K562 treated with DMSO at 1 percent for 12 hours (cell line): Measurements from ENCODE around the gene PRCC. TPM values are rescaled to one million over a fixed set of nuclear protein-coding genes. Genes with fewer than 3 reads are reported as not detected.

Experiments
- total RNA-seq: library from RNA; unstranded; fragments of 300-600 nt; gene quantifications from 2 replicates; pipeline ENCODE4 v1.2.3, GENCODE V29; 2022; ENCODE audit not compliant: insufficient read depth

The PRCC gene, protein sequence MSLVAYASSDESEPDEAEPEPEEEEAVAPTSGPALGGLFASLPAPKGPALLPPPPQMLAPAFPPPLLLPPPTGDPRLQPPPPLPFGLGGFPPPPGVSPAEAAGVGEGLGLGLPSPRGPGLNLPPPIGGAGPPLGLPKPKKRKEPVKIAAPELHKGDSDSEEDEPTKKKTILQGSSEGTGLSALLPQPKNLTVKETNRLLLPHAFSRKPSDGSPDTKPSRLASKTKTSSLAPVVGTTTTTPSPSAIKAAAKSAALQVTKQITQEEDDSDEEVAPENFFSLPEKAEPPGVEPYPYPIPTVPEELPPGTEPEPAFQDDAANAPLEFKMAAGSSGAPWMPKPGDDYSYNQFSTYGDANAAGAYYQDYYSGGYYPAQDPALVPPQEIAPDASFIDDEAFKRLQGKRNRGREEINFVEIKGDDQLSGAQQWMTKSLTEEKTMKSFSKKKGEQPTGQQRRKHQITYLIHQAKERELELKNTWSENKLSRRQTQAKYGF
- total RNA-seq, result 70.5 and 109 TPM in 2 replicates

DNA sequence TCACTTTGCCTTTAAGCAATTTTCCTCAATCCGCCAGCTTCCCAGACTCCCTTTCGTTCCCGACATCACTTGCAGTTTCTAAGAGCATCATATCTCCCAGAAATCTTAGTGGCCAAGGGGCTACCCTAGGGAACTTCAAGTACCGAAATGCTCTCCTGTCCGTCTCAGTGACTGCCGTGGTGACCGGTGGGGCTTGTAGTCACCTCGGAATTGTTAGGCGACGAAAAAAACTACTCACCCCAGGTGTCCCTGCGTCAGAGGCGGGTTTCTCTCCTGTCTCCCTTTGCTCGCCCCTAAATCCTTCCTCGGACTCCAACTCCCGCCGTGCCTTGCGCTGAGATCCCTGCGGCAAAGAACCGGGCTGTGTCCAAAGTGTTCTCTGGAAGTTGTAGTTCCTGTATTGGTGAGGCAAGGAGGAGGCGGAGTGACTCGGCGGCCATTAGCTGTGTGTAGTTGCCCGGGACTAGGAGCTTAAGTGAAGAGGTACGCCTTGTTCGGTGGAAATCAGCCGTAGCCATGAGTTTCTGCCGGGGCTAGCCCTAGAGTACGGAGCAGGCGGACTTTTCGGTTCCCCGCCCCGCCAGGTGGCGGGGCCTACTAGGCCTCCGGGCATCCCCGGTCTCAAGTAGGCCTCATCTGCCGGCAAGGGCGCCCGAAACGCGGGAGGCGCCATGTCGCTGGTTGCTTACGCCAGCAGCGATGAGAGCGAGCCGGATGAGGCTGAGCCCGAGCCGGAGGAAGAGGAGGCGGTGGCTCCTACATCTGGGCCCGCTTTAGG is at the start of gene PRCC:
TSS of gene PRCC (plus strand) at position 435 of the 778 bp plus-strand sequence. CDS start at position 672, 237 bp downstream.

DNA sequence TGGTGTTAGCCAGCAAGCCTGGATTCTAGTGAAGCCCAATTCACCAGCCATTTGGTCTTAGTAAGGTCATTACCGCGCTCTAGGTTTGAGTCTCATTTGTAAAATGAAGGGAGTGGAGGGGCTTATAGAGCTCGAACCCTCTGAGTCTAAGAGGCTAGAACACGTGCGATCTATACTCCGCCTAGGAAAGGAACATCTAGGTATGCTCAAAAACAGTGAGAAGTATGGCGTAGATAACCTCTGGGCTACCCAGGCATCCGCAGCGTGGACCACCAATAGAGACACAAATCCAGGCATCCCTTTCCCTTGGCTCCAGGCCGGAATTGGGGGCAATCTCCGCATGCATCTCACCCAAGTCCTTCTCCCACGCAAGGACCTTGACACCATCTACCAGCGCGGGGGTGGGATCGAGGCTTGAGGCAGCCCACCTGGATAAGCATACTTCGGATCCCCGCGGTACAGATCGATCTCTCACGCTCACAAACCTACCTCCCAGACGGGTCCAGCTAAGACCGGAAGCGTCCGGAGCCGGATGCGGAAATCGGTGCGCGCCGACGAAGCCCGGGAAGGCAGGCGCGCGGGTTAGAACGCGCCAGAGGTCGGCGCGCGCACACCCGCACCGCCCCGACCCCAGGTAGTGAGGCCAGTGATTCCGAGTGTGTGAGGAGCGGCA is 39.3 kb upstream of the PRCC start, which contains the start of gene METTL25B:
TSS of gene METTL25B (plus strand) at position 544 of the 673 bp plus-strand sequence. CDS start 636 bp downstream, outside the sequence.

DNA sequence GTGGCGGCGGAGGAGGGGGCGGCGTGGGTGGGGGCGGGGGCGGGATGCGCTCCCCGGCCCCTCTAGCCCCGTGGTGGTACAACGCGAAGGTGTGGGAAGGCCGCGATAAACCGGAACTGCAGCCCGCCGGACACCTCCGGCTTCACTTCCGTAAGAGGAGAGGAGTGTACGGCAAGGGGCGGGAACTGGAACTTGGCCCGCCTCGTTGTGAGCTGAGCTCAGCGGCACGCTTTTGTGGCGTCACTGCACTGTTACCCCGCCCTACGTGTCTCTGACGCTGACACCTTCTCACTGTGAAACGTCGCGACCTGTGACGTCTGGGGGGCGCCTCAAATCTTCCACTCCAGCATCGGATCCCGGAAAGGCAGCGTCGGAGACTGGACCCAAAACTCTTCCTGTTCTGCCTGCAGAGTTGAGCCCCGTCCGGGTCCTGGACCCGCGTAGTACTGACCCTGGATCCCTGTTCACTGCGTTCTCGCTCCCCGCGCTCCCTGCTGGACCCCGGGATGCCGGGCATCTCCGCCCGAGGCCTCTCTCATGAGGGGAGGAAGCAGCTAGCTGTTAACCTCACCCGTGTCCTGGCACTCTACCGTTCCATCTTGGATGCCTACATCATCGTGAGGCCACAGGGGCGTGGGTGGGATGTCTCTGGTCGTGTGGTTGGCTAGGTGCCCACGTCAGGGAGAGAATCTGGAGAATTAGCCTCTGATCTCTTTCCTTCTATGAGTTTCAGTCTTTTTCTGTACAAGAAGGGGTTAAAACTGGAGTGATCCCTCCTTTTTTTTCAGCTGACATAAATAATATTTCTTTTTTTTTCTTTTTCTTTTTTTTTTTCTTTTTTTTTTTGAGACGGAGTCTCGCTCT is 38.5 kb upstream of the PRCC start, which contains the start of gene ISG20L2:
TSS of gene ISG20L2 (minus strand) at position 168 of the 864 bp plus-strand sequence. CDS start 1,114 bp downstream, outside the sequence.

GRCh38 chr1:156740741-156741480 is 26.4 kb upstream of the PRCC start, which contains the start of gene MRPL24:
MRPL24 (minus strand) TSS chr1:156741088; CDS start chr1:156738704, 2,384 bp downstream.

DNA sequence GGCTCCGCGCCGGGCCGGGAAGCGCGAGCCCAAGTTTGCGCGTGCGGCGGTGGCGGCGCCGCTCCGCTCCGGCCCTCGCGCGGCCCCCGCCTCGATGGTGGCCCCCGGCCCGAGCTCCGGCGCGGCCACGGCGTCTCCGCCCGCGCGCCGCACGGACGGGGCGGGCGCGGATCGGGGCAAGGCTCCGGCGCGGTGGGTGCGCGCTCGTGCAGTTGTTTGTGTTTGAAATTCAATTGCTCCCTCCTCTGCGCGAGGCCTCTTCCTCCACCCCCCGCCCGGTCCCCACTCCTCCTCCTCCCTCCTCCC is 15.9 kb upstream of the PRCC start, which contains the start of gene HDGF:
TSS of gene HDGF (minus strand) at position 225 of the 306 bp plus-strand sequence. CDS start 246 bp downstream, outside the sequence.

GRCh38 chr1:156816561-156817328 is 49.4 kb downstream of the PRCC start, which contains the start of gene SH2D2A:
SH2D2A (minus strand) TSS chr1:156816848; CDS start chr1:156816708, 140 bp downstream.

Other genes with a start within 250 kb of the PRCC start
- gene IQGAP3, start 195.0 kb upstream of the PRCC start, total RNA-seq, result 7.9 and 29.1 TPM in 2 replicates
- not detected in 2 replicates for gene TTC24, start 187.8 kb upstream of the PRCC start, total RNA-seq
- 105 and 129 TPM in 2 replicates for gene NAXE, start 175.8 kb upstream of the PRCC start, total RNA-seq
- 10.7 and 21.3 TPM in 2 replicates for gene GPATCH4, start 166.1 kb upstream of the PRCC start, total RNA-seq
- 2.5 and 5.5 TPM in 2 replicates for gene HAPLN2, start 148.1 kb upstream of the PRCC start, total RNA-seq
- gene BCAN, start 125.4 kb upstream of the PRCC start, total RNA-seq, result 0.45 TPM in 1 of 2 replicates, not detected in the other
- gene NES, start 90.1 kb upstream of the PRCC start, total RNA-seq, result 3.9 and 7.5 TPM in 2 replicates
- gene CRABP2, start 62.0 kb upstream of the PRCC start, total RNA-seq, result 2.3 and 5.5 TPM in 2 replicates
- 64.9 and 67.8 TPM in 2 replicates for gene METTL25B, start 39.1 kb upstream of the PRCC start, total RNA-seq
- gene ISG20L2, start 38.8 kb upstream of the PRCC start, total RNA-seq, result 23.3 and 39.7 TPM in 2 replicates
- gene MRPL24, start 26.4 kb upstream of the PRCC start, total RNA-seq, result 14.2 and 23.9 TPM in 2 replicates
- gene HDGF, start 15.9 kb upstream of the PRCC start, total RNA-seq, result 104 and 121 TPM in 2 replicates
- 9.2 and 17.7 TPM in 2 replicates for gene SH2D2A, start 49.3 kb downstream of the PRCC start, total RNA-seq
- 0.19 and 0.37 TPM in 2 replicates for gene INSRR, start 91.6 kb downstream of the PRCC start, total RNA-seq
- gene NTRK1, start 93.3 kb downstream of the PRCC start, total RNA-seq, result 23.1 and 23.3 TPM in 2 replicates
- 1.8 and 2.6 TPM in 2 replicates for gene PEAR1, start 126.2 kb downstream of the PRCC start, total RNA-seq
- 0.43 TPM in 1 of 2 replicates, not detected in the other for gene LRRC71, start 153.1 kb downstream of the PRCC start, total RNA-seq